GM12801 (cell line): ENCODE measurements around the gene DNAJC18.

Experiments
- TF ChIP-seq, protein P1 (sequence below): IDR thresholded peaks from one replicate; pipeline ENCODE4 v1.5.1; 2011; ENCODE audit warnings: control low read depth; ENCODE audit not compliant: insufficient read length; ENCODE audit errors: extremely low read depth

Gene DNAJC18

DNA sequence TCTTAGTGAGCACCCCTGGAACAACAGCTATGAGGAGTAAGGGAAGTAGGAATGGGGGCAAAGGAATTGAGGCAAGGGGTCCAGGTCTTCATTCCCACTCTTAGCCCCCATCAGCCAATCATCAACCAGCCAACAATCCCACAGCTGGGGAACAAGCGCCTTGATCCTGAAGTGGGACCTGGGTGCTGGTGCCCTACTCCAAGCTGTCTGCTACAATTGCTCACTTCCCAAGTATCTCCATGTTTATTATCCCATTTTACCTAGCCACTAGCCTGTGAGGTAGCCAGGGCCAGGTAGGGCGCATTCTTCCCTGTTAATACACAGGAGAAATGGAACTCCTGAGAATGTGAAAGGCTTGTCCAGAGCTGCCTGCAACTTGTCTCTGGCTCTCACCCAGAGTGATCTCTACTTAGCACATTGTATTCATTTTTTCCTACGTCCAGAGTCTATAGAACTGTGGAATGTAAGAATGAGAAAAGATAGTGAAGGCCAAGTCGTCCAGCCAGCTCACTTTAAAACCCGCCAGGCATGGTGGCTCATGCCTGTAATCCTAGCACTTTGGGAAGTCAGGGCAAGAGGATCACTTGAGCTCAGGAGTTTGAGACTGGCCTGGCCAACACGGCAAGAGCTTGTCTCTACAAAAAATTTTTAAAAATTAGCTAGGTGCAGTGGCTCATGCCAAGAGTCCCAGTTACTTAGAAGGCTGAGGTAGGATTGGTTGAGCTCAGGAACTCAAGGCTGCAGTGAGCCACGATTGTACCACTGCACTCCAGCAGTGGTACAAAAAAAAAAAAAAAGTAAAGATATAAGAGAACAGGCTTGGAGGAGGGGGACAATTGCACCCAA lies 6.2 kb upstream of the DNAJC18 start:
- TF ChIP-seq, protein P1, sequence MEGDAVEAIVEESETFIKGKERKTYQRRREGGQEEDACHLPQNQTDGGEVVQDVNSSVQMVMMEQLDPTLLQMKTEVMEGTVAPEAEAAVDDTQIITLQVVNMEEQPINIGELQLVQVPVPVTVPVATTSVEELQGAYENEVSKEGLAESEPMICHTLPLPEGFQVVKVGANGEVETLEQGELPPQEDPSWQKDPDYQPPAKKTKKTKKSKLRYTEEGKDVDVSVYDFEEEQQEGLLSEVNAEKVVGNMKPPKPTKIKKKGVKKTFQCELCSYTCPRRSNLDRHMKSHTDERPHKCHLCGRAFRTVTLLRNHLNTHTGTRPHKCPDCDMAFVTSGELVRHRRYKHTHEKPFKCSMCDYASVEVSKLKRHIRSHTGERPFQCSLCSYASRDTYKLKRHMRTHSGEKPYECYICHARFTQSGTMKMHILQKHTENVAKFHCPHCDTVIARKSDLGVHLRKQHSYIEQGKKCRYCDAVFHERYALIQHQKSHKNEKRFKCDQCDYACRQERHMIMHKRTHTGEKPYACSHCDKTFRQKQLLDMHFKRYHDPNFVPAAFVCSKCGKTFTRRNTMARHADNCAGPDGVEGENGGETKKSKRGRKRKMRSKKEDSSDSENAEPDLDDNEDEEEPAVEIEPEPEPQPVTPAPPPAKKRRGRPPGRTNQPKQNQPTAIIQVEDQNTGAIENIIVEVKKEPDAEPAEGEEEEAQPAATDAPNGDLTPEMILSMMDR, result no peak

DNA sequence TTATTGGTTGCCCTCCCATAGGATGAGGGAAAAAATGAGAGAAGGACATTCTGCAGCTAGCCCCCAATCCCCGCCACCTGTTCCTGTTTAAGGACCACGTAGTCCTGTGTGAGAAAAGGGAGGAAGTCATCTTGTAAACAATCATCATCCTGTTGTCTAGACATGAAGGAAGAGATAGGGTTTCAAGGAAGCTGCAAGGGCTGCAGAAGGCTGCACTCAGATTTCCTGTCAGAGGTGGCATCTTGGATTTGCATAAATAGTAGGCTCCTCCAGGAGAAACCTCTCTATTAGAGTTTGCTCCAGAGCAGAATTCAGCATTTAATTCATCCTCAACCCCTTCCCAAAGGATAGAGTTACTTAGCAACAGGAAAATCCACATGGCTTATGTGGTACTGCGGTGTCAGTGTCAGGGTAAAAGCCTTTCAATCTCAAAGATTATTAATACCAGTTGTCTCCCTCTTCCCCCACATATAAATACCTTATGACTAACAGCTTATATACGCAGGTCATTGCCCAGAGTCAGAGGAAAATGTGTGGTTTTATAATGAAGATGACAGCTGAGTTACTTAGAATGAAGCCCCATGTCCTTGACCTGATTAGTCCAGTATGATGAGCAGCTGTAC lies 4.6 kb upstream of the DNAJC18 start:
- TF ChIP-seq, protein P1, result no peak

DNA sequence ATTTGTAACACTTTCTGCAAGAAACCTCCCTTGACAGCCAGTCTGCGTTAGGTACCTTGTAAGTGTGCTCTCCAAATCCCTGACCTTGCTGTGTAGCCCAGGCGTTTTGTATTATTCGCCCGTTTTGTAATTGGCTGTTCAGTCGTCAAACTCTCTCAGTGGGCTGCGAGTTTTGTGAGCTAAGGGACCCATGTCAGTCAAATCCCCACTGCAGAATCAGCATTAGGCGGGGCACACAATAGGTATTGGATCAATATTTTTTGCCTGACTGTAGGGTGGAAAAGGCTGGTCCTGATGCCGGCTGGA lies 665 bp downstream of the DNAJC18 start:
- TF ChIP-seq, protein P1, result no peak

DNA sequence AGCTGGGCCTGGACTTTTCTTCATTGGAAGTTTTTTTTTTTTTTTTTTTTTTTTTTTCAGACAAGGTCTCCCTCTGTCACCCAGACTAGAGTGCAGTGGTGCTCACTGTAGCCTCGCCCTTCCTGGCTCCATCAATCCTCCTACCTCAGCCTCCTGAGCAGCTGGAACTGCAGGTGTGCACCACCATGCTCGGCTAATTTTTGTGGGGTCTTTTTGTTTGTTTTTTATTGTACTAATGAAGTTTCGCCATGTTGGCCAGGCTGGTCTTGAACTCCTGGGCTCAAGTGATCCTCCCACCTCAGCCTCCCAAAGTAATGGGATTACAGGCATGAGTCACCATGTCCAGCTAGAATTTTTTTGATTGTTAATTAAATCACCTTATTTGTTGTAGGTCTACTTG lies 3.6 kb downstream of the DNAJC18 start:
- TF ChIP-seq, protein P1, result no peak

DNA sequence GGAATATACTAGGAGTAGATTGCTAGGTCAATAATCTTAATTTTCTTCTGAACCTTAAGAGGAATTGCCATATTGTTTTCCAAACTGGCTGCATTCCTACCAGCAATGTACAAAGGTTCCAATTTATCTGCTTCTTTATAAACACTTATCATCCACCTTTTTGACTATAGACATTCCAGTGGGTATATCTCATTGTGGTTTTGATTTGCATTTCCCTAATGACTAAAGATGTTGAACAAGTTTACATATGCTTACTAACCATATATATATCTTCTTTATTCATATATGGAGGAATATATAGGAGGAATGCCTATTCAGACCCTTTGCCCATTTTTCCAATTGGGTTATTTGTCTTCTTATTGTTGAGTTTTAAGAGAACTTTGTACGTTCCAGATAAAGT lies 7.6 kb downstream of the DNAJC18 start:
- TF ChIP-seq, protein P1, result no peak

DNA sequence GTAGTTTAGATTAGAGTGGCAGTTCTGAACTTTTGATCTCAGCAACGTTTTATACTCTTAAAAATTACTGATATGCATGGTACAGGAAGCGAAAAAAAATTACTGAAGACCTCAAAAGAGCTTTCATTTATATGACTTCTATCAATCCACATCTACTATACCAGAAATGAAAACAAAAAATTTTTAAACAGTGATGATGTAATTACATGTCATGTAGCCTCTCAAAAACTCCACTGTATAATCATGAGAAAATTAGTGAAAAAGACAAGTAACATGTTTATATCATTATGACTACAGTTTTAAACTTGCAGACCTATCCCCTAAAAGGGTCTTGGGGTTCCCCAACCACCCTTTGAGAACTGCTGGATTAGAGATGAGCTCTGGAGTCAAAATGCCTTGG lies 9.3 kb downstream of the DNAJC18 start:
- TF ChIP-seq, protein P1, result no peak

DNA sequence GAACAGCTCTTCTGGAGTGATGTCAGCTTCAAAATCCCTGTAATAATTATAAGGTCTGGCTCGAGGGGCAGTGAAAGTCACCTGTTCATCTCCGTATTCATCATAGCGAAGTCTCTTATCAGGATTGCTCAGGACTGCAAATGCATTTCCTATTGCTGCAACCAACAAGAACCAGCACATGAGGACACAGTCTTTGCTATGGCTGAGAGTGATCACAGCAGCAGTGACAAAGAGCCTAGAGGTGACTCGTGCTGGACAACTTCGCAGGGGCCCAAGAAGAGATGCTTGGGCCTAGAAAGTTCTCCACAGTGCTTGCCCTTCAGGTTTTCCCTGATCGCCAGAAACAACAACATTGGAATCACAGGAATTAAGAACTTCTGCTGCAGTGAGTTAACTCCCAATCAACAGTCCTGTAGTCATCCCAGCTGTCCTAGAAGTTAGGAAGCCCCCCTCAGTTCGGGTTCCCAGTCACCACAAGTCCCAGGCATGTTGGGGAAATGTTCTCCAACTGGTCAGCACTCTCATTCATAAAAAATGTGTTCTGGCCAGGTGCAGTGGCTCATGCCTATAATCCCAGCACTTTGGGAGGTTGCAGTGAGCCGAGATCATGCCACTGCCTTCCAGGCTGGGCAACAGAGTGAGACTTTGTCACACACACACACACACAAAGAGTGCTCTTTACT lies 13.0 kb downstream of the DNAJC18 start:
- TF ChIP-seq, protein P1, result no peak
